ENCODE data around the gene ZNF827. TPM values are rescaled to one million over a fixed set of nuclear protein-coding genes. Genes with fewer than 3 reads are reported as not detected.
A peak's percentile ranks its signal among the peaks of the same experiment; 100 is the strongest.

Gene ZNF827
- total and polyA plus RNA-seq, 2 experiments from 2014 or later = 7.8 to 17.5 TPM

DNA sequence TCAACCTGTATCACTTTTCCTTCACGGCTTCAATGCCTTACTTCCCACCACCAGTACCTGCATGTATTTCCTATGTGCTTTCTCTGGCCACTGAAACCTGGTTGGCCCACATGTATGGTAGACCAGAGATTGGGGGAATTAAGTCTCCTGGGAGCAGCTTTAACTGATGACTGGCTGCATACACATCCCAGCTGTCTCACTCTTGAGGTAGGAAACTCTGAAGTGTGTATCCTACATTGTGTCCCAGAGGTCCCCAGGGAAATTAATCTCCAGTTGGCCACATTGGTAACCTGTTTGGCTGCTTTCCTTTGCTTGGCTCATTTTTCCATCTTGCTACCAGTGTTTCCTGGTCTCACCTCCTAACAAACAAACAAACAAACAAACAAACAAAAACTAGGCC, 124.4 kb downstream of the ZNF827 start:
- no peaks in the 10 kb centered on the region for H3K9me3 ChIP-seq (ENCODE audit: low read depth)
- 71% methylated on average over 1 of the region's 1 CpG for WGBS (ENCODE audit: low lambda C conversion rate, missing lambda C conversion rate)
- no peak overlapping the region for H3K4me2 ChIP-seq
- H2AFZ ChIP-seq = no peak overlapping the region
- H3K4me3 ChIP-seq = no peak overlapping the region
- no peak overlapping the region for H3K27ac ChIP-seq
- H3K4me1 ChIP-seq (ENCODE audit: insufficient read depth) = no peaks in the 10 kb centered on the region
- no peak for TF ChIP-seq EZH2 (IDR thresholded peaks at IDR 0.05; ENCODE audit: borderline replicate concordance)
- no peak for TF ChIP-seq CTCF (IDR thresholded peaks at IDR 0.05; ENCODE audit: poor library complexity)
- no peak for TF ChIP-seq EZH2phosphoT487 (IDR thresholded peaks at IDR 0.05; ENCODE audit: low read depth, severe bottlenecking, unreplicated experiment)
- H3K9me2 ChIP-seq (replicated peaks; ENCODE audit: insufficient read depth) = no peaks in the 10 kb centered on the region
- H4K20me1 ChIP-seq (ENCODE audit: insufficient read depth, poor library complexity, severe bottlenecking) = no peaks in the 10 kb centered on the region
- no peaks in the 10 kb centered on the region for H3K36me3 ChIP-seq (replicated peaks; ENCODE audit: insufficient read depth, low read depth)
- no peak for DNase-seq (ENCODE audit: low spot score)
- H3K27me3 ChIP-seq = no peaks in the 10 kb centered on the region
- no peaks in the 10 kb centered on the region for H3K79me2 ChIP-seq

- 93% methylated on average over 8 of the region's 8 CpGs for WGBS (ENCODE audit: low lambda C conversion rate, missing lambda C conversion rate)
- Histone ChIP-seq H4K20me1 (ENCODE audit: insufficient read depth, poor library complexity, severe bottlenecking) (no peaks in the 10 kb centered on the region), H3K4me1 (ENCODE audit: insufficient read depth) (no peaks in the 10 kb centered on the region), H3K4me2 (no peak overlapping the region), H3K27me3 (no peaks in the 10 kb centered on the region), H3K36me3 (replicated peaks; ENCODE audit: insufficient read depth, low read depth) (no peaks in the 10 kb centered on the region), H3K4me3 (no peak overlapping the region), H3K9me3 (ENCODE audit: low read depth) (no peaks in the 10 kb centered on the region), H3K27ac (no peak overlapping the region), H2AFZ (no peak overlapping the region), H3K79me2 (no peaks in the 10 kb centered on the region), H3K9me2 (replicated peaks; ENCODE audit: insufficient read depth) (no peaks in the 10 kb centered on the region)
- TF ChIP-seq EZH2 (IDR thresholded peaks at IDR 0.05; ENCODE audit: borderline replicate concordance) (no peak), CTCF (IDR thresholded peaks at IDR 0.05; ENCODE audit: poor library complexity) (no peak), EZH2phosphoT487 (IDR thresholded peaks at IDR 0.05; ENCODE audit: low read depth, severe bottlenecking, unreplicated experiment) (no peak)
- DNase-seq (ENCODE audit: low spot score) = no peak
These were observed 125.7 kb downstream of the ZNF827 start for GRCh38 chr4:145812919-145813318.

- H3K9me2 ChIP-seq (replicated peaks; ENCODE audit: insufficient read depth) = no peaks in the 10 kb centered on the region
- H3K4me3 ChIP-seq = no peak overlapping the region
- no peaks in the 10 kb centered on the region for H3K27me3 ChIP-seq
- H3K27ac ChIP-seq = peak overlapping the region; percentile 64
- H3K9me3 ChIP-seq (ENCODE audit: low read depth) = no peaks in the 10 kb centered on the region
- 93% methylated on average over 3 of the region's 3 CpGs for WGBS (ENCODE audit: low lambda C conversion rate, missing lambda C conversion rate)
- H3K79me2 ChIP-seq = no peaks in the 10 kb centered on the region
- TF ChIP-seq EZH2phosphoT487 (IDR thresholded peaks at IDR 0.05; ENCODE audit: low read depth, severe bottlenecking, unreplicated experiment) = no peak
- H3K4me1 ChIP-seq (ENCODE audit: insufficient read depth) = peaks cover 17% of the 10 kb centered on the region
- DNase-seq (ENCODE audit: low spot score) = no peak
- H3K4me2 ChIP-seq = no peak overlapping the region
- no peaks in the 10 kb centered on the region for H4K20me1 ChIP-seq (ENCODE audit: insufficient read depth, poor library complexity, severe bottlenecking)
- no peaks in the 10 kb centered on the region for H3K36me3 ChIP-seq (replicated peaks; ENCODE audit: insufficient read depth, low read depth)
- H2AFZ ChIP-seq = no peak overlapping the region
These were observed 129.6 kb downstream of the ZNF827 start for GRCh38 chr4:145808848-145809512.

DNA sequence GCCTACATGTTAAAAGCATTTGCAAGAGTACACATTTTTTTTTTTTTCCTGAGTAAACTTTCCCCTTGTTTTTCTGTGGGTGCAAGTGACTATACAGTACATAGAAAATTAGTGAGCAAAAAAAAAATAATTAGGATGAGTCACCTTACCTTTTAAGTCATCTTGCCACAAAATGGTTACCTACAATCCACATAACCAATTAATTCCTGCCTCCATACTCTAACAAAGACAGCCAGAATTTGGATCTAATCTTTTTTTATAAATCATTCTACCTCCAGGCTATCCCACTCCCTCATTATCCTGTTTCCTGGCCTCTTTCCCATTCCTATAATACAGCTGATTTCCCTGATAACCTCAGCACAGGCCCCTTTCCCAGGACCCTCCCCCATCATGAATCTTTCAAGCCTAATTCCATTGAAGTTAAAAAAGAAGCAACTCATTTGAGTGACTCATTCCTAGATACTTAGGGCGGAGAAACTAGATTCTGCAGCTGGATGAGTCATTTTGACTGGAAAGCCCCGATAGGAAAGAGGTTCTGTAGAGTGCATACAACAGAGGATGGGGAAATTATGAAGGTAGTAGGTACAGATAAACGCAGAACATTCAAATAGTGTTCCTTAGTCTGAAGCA, 130.5 kb downstream of the ZNF827 start:
- WGBS (ENCODE audit: low lambda C conversion rate, missing lambda C conversion rate) = 27% methylated on average over 3 of the region's 3 CpGs
- peaks cover 17% of the 10 kb centered on the region for H3K4me1 ChIP-seq (ENCODE audit: insufficient read depth)
- H3K36me3 ChIP-seq (replicated peaks; ENCODE audit: insufficient read depth, low read depth) = no peaks in the 10 kb centered on the region
- DNase-seq (ENCODE audit: low spot score) = peak; percentile 70
- no peak overlapping the region for H3K4me2 ChIP-seq
- H3K9me2 ChIP-seq (replicated peaks; ENCODE audit: insufficient read depth) = no peaks in the 10 kb centered on the region
- H3K27me3 ChIP-seq = no peaks in the 10 kb centered on the region
- no peak overlapping the region for H3K4me3 ChIP-seq
- H4K20me1 ChIP-seq (ENCODE audit: insufficient read depth, poor library complexity, severe bottlenecking) = no peaks in the 10 kb centered on the region
- H3K27ac ChIP-seq = peak overlapping the region; percentile 64
- no peaks in the 10 kb centered on the region for H3K9me3 ChIP-seq (ENCODE audit: low read depth)
- TF ChIP-seq EZH2 (IDR thresholded peaks at IDR 0.05; ENCODE audit: borderline replicate concordance) (no peak), CTCF (IDR thresholded peaks at IDR 0.05; ENCODE audit: poor library complexity) (no peak), EZH2phosphoT487 (IDR thresholded peaks at IDR 0.05; ENCODE audit: low read depth, severe bottlenecking, unreplicated experiment) (no peak)
- no peaks in the 10 kb centered on the region for H3K79me2 ChIP-seq
- H2AFZ ChIP-seq = no peak overlapping the region
